Ramos (cell line): Measurements from ENCODE around the gene TIFAB.
"Not testable (repeated sequence)": the region's sequence is repeated elsewhere in the genome, so short reads cannot be mapped to it uniquely, and the experiment has no call there.

ENCODE experiments used
- in situ Hi-C: fragments of 300-500 bp; cut with MboI; formaldehyde crosslinking; loops from one replicate; pipeline ENCODE4 v1.14.3; 2022; ENCODE audit warnings: low sequenced_read_pairs; ENCODE audit not compliant: unreplicated experiment

TIFAB gene

GRCh38 chr5:135452321-135453030, at the start of gene TIFAB:
Gene TIFAB, minus strand, starts transcription at chr5:135452351. Its CDS starts 2,412 bp downstream, at chr5:135449939.
- in situ Hi-C loops: loop anchor here (10.0 kb wide), 1 partner anchor 382 kb away; the partner anchor contains the start of gene SLC25A48

GRCh38 chr5:135498637-135498995, 46.5 kb upstream of the TIFAB start:
- in situ Hi-C loops: no loop called here

- in situ Hi-C loops: no loop called here
Observed at GRCh38 chr5:135497971-135498636, 46.0 kb upstream of the TIFAB start.

- in situ Hi-C loops: not testable (repeated sequence)
Observed at GRCh38 chr5:135495531-135495930, 43.4 kb upstream of the TIFAB start.

DNA sequence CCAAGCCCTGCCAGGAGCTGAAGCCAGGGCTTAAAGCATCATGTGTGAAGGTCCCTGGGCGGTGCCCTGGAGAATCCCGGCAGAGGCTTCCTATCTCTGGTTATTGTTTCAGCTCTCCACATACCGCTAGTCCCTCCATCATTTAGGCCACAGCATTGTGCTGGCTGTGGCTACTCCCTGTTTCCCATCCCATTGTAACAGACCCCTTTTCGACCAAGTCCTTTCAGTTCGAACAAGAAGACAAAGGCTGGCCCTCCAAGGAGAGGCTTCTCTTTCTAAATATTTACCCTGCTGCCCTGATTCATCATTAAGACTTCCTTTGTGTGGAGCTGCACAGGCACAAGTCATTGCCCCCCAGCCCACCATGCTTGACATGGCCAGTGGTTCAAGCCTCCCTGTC, 42.0 kb upstream of the TIFAB start:
- in situ Hi-C loops: no loop called here

GRCh38 chr5:135493406-135494180, 41.4 kb upstream of the TIFAB start:
- in situ Hi-C loops: no loop called here

GRCh38 chr5:135492319-135492626, 40.1 kb upstream of the TIFAB start:
- in situ Hi-C loops: no loop called here

- in situ Hi-C loops: no loop called here
Observed at GRCh38 chr5:135491552-135492318, 39.6 kb upstream of the TIFAB start.

GRCh38 chr5:135491038-135491551, 38.9 kb upstream of the TIFAB start:
- in situ Hi-C loops: no loop called here

GRCh38 chr5:135490245-135491037, 38.3 kb upstream of the TIFAB start:
- in situ Hi-C loops: no loop called here

- in situ Hi-C loops: no loop called here
Observed at GRCh38 chr5:135489466-135490244, 37.5 kb upstream of the TIFAB start.

- in situ Hi-C loops: no loop called here
Observed at GRCh38 chr5:135488727-135489465, 36.7 kb upstream of the TIFAB start.

DNA sequence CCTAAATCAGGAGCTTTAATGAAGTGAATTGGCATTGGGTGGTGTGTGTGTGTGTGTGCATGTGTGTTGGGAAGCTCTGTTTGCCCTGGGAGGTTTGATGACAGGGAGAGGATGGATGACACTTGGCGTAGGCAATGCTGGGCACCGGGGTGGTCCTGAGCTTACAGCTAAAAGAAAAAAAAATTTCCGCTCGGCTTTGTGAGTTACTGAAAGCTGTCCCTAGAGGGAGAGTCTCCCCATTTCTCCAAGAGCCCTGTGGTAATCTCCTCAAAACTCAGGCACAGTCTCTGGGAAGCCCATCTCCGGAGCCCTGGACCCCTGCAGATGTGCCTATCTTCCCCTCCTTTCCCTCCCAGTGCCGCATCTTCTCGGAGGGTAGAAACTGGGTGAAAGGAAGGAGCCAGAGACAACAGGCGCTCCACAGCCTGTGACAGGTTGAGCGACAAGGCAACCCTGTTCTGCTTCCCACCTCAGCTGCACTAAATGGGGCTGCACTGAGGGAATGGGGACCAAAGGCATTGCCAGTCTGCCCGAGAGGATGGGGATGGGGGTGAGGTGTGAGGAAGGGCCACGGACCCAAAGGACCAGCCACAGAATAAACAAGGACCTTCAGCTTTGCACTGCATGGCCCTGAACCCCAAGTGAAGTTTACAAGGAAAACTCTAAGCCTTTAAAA, 35.8 kb upstream of the TIFAB start:
- in situ Hi-C loops: no loop called here

GRCh38 chr5:135487037-135487395, 34.9 kb upstream of the TIFAB start:
- in situ Hi-C loops: no loop called here

GRCh38 chr5:135486131-135487036, 34.2 kb upstream of the TIFAB start:
- in situ Hi-C loops: no loop called here

DNA sequence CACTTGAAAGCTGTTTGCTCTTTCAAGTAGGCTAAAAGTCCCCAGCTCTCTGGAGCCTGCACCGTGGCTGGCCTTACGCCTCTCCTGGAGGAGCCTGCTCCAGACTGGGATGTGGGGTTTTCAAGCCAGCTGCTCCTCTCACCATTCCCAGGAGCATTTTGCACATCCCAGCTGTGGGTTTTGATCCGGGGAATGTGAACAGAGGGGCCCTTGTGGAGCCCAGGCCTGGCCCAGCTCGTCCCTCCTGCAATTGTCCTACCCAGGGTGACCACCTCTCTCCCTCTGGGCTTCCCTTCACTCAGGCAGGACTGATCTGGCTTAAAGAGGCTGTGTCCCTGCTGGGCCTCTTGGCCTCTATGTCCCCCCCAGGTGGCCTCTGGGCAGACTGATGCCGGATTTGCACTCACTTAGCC, 32.5 kb upstream of the TIFAB start:
- in situ Hi-C loops: no loop called here

DNA sequence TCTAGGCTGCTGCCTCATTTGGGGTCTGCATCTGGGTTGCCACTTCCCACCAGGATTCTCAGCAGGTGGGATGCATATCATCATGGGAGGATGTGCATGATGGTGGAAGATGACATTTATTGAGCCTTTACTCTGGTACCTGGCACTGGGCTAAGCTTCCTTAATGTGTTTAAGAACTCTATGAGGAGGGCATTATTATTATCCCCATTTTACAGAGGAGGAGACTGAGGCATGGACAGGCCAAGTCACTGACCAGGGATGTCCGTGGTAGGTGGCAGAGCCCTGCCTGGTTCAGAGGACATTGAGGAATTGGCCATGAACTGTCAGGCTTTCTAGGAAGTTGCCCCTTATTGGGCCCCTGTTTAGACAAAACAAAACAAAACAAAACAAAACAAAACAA, 31.1 kb upstream of the TIFAB start:
- in situ Hi-C loops: no loop called here
